DMS114 treated with DMSO at 0.1 percent for 48 hours (cell line): Measurements from ENCODE around the gene ZNF587.
"Not testable (repeated sequence)": the region's sequence is repeated elsewhere in the genome, so short reads cannot be mapped to it uniquely, and the experiment has no call there.

ENCODE experiments used
- DNase-seq: peaks from one replicate; lab custom pipeline; 2025; ENCODE audit not compliant: unreplicated experiment; lab: John Stamatoyannopoulos, UW

ZNF587 gene

DNA sequence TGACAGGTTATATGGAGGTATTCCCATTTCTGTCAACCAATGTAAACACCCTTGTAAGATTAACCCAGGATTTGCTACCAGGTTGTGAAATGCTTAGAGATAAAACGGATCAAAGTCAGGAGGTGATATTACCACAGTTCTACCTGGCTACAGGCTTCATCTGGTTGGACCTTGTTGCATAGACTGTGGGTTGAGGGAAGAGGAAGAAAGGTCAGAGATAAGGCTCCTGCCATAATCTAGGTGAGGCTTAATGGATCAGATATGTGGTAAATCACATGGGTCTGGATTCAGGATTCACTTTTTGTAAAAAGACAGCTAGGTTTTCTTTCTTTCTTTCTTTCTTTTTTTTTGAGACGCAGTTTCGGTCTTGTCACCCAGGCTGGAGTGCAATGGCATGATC, 28.2 kb upstream of the ZNF587 start:
- DNase-seq, result not testable (repeated sequence)

DNA sequence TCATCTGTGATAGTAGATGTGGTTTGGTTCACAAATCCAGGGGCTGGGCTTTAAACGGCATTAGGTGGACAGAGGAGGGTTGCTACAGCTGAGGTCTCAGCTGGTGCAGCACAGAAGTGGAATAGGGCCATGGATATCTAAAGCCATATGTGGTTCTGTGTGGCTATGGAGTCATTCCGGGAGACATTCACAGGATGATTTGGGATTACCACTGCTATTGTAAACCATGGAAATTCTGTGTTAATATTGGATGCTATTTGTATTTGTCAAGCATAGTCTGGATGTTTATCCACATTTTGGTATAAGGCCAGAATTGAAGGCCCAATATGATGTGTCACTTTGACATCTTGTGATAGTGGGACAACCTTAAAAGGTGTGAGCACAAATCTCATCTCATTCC, 26.5 kb upstream of the ZNF587 start:
- DNase-seq, result not testable (repeated sequence)

- not testable (repeated sequence) for DNase-seq
These were observed 26.1 kb upstream of the ZNF587 start for GRCh38 chr19:57823608-57824007.

DNA sequence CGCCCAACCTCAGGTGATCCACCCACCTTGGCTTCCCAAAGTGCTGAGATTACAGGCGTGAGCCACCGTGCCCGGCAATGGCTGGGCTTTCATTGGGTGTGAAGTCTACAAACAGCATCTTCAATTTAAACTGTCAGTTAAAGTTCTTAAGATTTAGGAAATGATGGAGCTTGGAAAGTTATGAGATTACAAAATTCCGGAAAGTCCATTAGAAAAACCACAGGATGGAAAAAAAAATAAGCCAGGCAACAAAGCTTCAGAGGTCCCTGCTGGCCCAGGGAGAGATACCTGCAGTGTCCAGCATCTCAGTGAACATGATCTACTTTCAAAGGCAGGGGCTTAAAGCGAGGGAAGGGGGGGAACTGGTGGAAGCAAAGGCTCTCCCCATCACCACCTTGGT, 24.1 kb upstream of the ZNF587 start:
- DNase-seq, result no peak

DNA sequence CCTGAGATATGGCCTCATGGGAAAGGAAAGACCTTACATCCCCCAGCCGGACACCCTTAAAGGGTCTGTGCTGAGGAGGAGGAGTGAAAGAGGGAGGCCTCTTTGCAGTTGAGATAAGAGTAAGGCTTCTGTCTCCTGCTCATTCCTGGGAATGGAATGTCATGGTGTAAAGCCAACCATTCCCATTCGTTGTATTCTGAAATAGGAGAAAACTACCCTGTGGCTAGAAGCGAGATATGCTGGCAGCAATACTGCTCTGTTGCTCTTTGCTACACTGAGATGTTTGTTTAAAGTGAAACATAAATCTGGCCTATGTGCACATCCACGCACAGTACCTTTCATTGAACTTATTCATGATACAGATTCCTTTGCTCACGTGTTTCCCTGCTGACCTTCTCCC, 20.3 kb upstream of the ZNF587 start:
- no peak for DNase-seq

- no peak for DNase-seq
These were observed 19.5 kb upstream of the ZNF587 start, which contains the start of gene ZNF587B for GRCh38 chr19:57830071-57830602. ZNF587B (plus strand) TSS chr19:57830299; CDS start chr19:57830529, 230 bp downstream.

DNA sequence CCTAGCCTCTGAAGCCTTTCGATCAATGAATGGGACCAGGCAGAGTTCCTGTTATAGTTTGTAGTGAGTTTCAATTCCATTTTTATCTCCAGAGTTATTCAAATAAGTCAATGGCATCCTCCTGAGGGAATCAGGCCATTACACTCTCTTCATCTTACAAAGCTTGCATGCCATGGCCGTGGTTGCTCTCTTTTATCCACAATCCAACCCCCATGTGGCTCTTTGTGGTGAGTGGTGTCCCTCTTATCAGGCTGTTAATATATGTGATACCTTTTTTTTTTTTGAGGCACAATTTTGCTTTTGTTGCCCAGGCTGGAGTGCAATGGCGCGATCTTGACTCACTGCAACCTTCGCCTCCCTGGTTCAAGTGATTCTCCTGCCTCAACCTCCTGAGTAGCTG, 12.7 kb upstream of the ZNF587 start:
- not testable (repeated sequence) for DNase-seq

DNA sequence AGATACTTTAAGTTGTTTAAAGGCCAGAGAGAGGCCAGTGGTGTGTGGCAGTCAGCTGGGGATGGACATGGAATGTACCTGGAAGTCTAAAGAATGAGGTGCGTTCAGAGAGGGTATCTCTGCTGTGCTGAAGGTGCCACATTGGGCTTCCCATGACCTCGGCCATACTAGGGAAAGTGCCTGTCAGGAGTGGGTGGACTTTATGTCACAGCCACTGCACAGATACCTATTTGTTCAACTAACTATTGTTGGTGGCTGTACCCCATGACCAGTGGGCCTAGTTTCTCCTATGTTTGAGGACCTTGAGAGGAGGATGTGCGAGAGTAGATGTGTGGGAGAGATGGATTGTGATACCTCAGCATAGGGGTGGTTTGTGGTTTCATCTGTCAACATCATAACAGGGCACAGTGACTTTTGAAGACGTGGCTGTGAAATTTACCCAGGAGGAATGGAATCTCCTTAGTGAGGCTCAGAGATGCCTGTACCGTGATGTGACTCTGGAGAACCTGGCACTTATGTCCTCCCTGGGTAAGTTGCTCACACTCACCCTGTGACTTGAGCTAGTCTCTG, 11.0 kb upstream of the ZNF587 start:
- DNase-seq, result not testable (repeated sequence)

GRCh38 chr19:57841122-57841763, 8.4 kb upstream of the ZNF587 start:
- DNase-seq, result no peak

GRCh38 chr19:57847164-57847563, 2.5 kb upstream of the ZNF587 start:
- not testable (repeated sequence) for DNase-seq

- DNase-seq, result not testable (repeated sequence)
These were observed 445 bp upstream of the ZNF587 start for GRCh38 chr19:57849162-57849665.

- DNase-seq, result no peak
These were observed 926 bp downstream of the ZNF587 start for GRCh38 chr19:57850553-57851017.

DNA sequence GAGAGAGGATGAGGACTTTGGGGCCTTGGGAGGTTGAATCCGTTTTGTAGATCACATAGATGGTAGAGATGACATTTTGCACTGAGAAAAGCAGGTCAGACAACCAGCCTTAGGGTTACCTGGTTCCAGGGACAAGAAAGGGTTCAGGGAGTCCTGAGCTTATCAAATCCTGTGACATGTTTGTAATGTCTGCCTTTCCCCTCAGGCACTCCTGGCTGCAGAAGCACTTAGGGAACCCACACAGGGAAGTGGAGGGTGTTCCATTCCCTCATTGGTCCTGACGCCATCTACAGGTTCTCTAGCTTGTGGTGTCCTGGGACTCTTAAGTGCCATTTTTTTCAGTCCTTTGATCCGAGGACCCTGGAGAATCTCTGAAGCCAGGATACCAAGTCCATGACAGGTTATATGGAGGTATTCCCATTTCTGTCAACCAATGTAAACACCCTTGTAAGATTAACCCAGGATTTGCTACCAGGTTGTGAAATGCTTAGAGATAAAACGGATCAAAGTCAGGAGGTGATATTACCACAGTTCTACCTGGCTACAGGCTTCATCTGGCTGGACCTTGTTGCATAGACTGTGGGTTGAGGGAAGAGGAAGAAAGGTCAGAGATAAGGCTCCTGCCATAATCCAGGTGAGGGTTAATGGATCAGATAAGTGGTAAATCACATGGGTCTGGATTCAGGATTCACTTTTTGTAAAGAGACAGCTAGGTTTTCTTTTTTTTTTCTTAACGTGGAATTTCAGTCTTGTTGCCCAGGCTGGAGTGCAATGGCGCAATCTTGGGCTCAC, 2.3 kb downstream of the ZNF587 start:
- DNase-seq, result not testable (repeated sequence)

GRCh38 chr19:57854117-57854516, 4.5 kb downstream of the ZNF587 start:
- not testable (repeated sequence) for DNase-seq

GRCh38 chr19:57862351-57862750, 12.7 kb downstream of the ZNF587 start:
- DNase-seq, result not testable (repeated sequence)

GRCh38 chr19:57867868-57868492, 18.3 kb downstream of the ZNF587 start:
- DNase-seq, result no peak

- not testable (repeated sequence) for DNase-seq
These were observed 20.0 kb downstream of the ZNF587 start for GRCh38 chr19:57869655-57870054.

- DNase-seq, result no peak
These were observed 20.6 kb downstream of the ZNF587 start for GRCh38 chr19:57870225-57870624.

DNA sequence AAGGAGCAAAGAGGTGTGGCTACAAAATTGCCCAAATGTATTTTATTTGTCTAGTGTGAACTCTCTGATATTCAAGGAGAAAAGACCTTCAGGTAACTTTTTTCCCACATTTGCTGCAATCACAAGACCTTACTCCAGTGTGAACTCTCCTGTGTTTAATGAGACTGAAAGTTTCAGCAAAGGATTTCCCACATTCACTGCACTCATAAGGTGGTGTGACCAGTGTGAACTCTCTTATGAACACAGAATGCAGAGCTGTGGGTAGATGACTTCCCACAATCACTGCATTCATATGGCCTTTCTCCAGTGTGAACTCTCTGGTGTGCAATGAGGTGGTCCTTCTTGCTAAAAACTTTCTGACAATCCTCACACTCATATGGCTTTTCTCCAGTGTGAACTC, 22.8 kb downstream of the ZNF587 start:
- no peak for DNase-seq

- not testable (repeated sequence) for DNase-seq
These were observed 24.5 kb downstream of the ZNF587 start for GRCh38 chr19:57873883-57874799.
